ENCODE data around the gene TUBB2B. TPM values are rescaled to one million over a fixed set of nuclear protein-coding genes. Genes with fewer than 3 reads are reported as not detected.

Gene TUBB2B
- total RNA-seq, 1 experiment from 2014 or later, result 144 TPM

DNA sequence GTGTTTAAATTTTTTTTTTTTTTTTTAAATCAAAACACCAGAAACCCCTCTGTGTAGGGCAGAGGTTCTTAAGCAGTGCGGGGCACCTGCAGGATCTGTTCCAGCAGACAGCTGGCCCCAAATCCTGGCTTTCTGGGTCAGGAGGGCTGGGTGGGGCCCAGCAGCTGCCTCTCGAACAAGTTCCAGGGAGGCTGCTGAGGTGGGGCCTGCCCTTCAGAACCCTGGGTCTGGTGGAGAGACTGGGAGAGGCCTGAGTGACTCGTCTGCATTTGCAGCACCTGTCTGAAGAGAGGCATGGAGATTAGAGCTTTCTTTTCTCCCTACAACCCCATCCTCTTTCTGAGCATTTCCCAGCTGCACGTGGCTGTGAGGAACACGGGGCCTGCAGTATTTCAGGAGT is 39.7 kb upstream of the TUBB2B start:
- no peak overlapping the region for H3K27ac ChIP-seq (ENCODE audit: low read depth, low read length, poor library complexity, severe bottlenecking)
- CTCF ChIA-PET, result no interaction called here
- BruUV-seq (replicated peaks), result no TSS peak
- no peak for TF ChIP-seq EZH2 (IDR thresholded peaks at IDR 0.05; ENCODE audit: borderline replicate concordance, low read depth, low read length, poor library complexity, severe bottlenecking)
- TF ChIP-seq, protein P1, sequence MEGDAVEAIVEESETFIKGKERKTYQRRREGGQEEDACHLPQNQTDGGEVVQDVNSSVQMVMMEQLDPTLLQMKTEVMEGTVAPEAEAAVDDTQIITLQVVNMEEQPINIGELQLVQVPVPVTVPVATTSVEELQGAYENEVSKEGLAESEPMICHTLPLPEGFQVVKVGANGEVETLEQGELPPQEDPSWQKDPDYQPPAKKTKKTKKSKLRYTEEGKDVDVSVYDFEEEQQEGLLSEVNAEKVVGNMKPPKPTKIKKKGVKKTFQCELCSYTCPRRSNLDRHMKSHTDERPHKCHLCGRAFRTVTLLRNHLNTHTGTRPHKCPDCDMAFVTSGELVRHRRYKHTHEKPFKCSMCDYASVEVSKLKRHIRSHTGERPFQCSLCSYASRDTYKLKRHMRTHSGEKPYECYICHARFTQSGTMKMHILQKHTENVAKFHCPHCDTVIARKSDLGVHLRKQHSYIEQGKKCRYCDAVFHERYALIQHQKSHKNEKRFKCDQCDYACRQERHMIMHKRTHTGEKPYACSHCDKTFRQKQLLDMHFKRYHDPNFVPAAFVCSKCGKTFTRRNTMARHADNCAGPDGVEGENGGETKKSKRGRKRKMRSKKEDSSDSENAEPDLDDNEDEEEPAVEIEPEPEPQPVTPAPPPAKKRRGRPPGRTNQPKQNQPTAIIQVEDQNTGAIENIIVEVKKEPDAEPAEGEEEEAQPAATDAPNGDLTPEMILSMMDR (conservative IDR thresholded peaks at IDR 0.05; ENCODE audit: low read depth, low read length), result no peak
- H3K27me3 ChIP-seq (replicated peaks; ENCODE audit: insufficient read depth, low read depth, low read length, poor library complexity), result no peaks in the 10 kb centered on the region
- no peak overlapping the region for H3K4me3 ChIP-seq (ENCODE audit: low read depth, low read length, poor library complexity, severe bottlenecking)
- POLR2A ChIA-PET (ENCODE audit: low non-redundant PET), result interaction anchor here (0.6 kb wide), 1 partner anchor 89 kb away, joined by 8 read pairs; no protein-coding TSS in a partner anchor
- no peaks in the 10 kb centered on the region for H3K9me3 ChIP-seq (ENCODE audit: low read depth, low read length, poor library complexity, severe bottlenecking)
- no peaks in the 10 kb centered on the region for H3K4me1 ChIP-seq (ENCODE audit: insufficient read depth, low read length, poor library complexity, severe bottlenecking)
- DNase-seq (ENCODE audit: low spot score), result no peak
- peaks cover 43% of the 10 kb centered on the region for H3K36me3 ChIP-seq (ENCODE audit: insufficient read depth, low read length, poor library complexity, severe bottlenecking)
- intact Hi-C loops (cut with micrococcal nuclease; ENCODE audit: unreplicated experiment), result no loop called here

DNA sequence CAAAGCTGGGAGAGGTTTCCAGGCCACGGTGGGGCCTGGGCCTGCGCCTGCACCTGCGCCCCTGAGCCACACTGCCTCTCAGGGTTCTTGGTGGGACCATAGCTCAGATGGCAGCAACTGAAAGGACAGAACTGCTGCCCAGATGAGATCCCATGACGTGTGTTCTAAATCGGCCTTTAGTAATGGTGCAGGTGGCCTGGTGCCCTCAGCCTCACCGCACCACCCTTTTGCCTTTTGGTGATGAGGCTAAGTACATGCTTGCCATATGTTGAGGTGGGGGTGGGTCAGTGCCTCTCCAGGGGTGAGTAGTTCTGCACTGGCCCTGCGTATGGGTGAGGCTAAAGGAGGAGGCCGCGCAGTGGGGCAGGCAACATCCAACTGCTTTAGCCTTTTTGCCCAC is 38.7 kb upstream of the TUBB2B start:
- ChIA-PET CTCF (no interaction called here), POLR2A (ENCODE audit: low non-redundant PET) (no interaction called here)
- no peak for DNase-seq (ENCODE audit: low spot score)
- TF ChIP-seq, protein P1 (conservative IDR thresholded peaks at IDR 0.05; ENCODE audit: low read depth, low read length), result no peak
- no peak for TF ChIP-seq EZH2 (IDR thresholded peaks at IDR 0.05; ENCODE audit: borderline replicate concordance, low read depth, low read length, poor library complexity, severe bottlenecking)
- no peaks in the 10 kb centered on the region for H3K9me3 ChIP-seq (ENCODE audit: low read depth, low read length, poor library complexity, severe bottlenecking)
- no peak overlapping the region for H3K27ac ChIP-seq (ENCODE audit: low read depth, low read length, poor library complexity, severe bottlenecking)
- no peak overlapping the region for H3K4me3 ChIP-seq (ENCODE audit: low read depth, low read length, poor library complexity, severe bottlenecking)
- peaks cover 43% of the 10 kb centered on the region for H3K36me3 ChIP-seq (ENCODE audit: insufficient read depth, low read length, poor library complexity, severe bottlenecking)
- intact Hi-C loops (cut with micrococcal nuclease; ENCODE audit: unreplicated experiment), result no loop called here
- no peaks in the 10 kb centered on the region for H3K27me3 ChIP-seq (replicated peaks; ENCODE audit: insufficient read depth, low read depth, low read length, poor library complexity)
- no TSS peak for BruUV-seq (replicated peaks)
- peaks cover 4% of the 10 kb centered on the region for H3K4me1 ChIP-seq (ENCODE audit: insufficient read depth, low read length, poor library complexity, severe bottlenecking)

DNA sequence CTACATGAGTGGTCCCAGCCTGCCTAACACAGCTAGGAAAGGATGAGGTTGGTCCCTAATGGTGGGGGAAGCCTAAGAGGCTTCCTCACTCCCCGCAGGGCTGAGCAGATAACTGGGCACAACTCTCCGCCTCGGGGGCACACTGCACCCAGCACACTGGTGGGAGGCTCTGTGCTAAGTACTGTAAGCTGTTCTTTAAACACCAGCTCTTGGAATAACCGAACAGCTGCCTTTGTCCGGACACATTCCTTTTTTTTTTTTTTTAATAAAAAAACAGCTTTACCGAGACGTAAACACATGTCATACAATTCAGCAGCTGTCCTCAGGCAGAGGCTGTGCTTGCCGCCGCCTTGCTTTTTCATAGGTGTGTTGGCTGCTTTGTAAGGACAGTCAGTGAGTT is 38.2 kb upstream of the TUBB2B start:
- H3K4me3 ChIP-seq (ENCODE audit: low read depth, low read length, poor library complexity, severe bottlenecking), result no peak overlapping the region

More for the DNA sequence above, 38.2 kb upstream of the TUBB2B start:
- Histone ChIP-seq H3K9me3 (ENCODE audit: low read depth, low read length, poor library complexity, severe bottlenecking) (no peaks in the 10 kb centered on the region), H3K27me3 (replicated peaks; ENCODE audit: insufficient read depth, low read depth, low read length, poor library complexity) (no peaks in the 10 kb centered on the region), H3K4me1 (ENCODE audit: insufficient read depth, low read length, poor library complexity, severe bottlenecking) (peaks cover 9% of the 10 kb centered on the region), H3K36me3 (ENCODE audit: insufficient read depth, low read length, poor library complexity, severe bottlenecking) (peaks cover 41% of the 10 kb centered on the region), H3K27ac (ENCODE audit: low read depth, low read length, poor library complexity, severe bottlenecking) (no peak overlapping the region)
- TF ChIP-seq, protein P1 (conservative IDR thresholded peaks at IDR 0.05; ENCODE audit: low read depth, low read length), result no peak
- TF ChIP-seq EZH2 (IDR thresholded peaks at IDR 0.05; ENCODE audit: borderline replicate concordance, low read depth, low read length, poor library complexity, severe bottlenecking), result no peak
- POLR2A ChIA-PET (ENCODE audit: low non-redundant PET), result no interaction called here
- intact Hi-C loops (cut with micrococcal nuclease; ENCODE audit: unreplicated experiment), result no loop called here
- no TSS peak for BruUV-seq (replicated peaks)
- no peak for DNase-seq (ENCODE audit: low spot score)
- CTCF ChIA-PET, result no interaction called here

Data from A673 (cell line).